ENCODE measurements around the gene CA9.
"Not testable (repeated sequence)": the region's sequence is repeated elsewhere in the genome, so short reads cannot be mapped to it uniquely, and the experiment has no call there.

CA9 gene

DNA sequence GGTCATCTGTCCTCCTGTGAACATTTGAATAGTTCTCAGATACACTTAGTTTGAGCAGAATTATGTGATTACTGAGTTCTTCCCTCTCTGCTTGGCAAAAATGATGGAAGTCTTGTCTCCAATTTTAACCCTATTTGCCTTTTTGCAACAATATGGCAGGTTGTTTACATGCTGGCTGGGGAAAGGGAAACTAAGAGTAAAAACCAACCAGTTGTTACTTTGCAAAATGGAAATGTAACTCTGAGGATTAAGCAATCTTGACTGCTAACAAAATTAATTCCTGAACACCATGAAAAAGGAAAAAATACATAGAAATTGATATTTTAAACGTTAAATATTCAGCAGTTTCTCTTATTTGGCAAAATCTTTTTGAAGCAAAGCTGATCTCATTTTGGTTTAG, 34.1 kb upstream of the CA9 start:
- no peaks in the 10 kb centered on the region for H3K9me3 ChIP-seq (ENCODE audit: control insufficient read depth, low read length)
- no peaks in the 10 kb centered on the region for H3K36me3 ChIP-seq (ENCODE audit: control insufficient read depth, insufficient read depth, low read length)
- no peaks in the 10 kb centered on the region for H3K27me3 ChIP-seq (ENCODE audit: control insufficient read depth, insufficient read depth, low read length, poor library complexity, severe bottlenecking)
- no peaks in the 10 kb centered on the region for H3K4me1 ChIP-seq (ENCODE audit: control insufficient read depth, insufficient read depth, low read length)
- 60% methylated on average over 1 of the region's 1 CpG; no CpG with 5 or more reads in 1 of the 2 experiments for WGBS, 2 experiments
- no peak overlapping the region for H3K4me3 ChIP-seq (ENCODE audit: insufficient read depth, low read depth, low read length)
- no peak overlapping the region for H3K27ac ChIP-seq (ENCODE audit: insufficient read depth, low read depth, low read length, poor library complexity, severe bottlenecking)

DNA sequence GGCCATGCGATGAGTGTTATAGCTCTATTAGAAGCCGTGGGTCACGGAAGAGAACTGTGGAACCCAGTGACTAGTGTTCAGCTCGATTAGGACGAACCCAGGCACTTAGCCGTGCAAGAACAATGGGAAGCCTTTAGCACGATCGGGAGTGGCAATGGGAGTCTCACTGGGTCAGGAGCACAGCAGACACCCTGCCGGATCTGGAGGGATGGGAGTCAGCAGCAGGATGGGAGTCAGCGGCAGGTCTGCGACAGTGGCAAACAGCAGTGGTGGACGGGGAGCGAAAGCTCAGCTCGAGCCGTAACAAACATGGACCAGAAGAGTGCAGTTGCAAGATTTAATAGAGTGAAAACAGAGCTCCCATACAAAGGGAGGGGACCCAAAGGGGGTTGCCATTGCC, 33.3 kb upstream of the CA9 start:
- H3K27ac ChIP-seq (ENCODE audit: insufficient read depth, low read depth, low read length, poor library complexity, severe bottlenecking); H3K9me3 ChIP-seq (ENCODE audit: control insufficient read depth, low read length); H3K4me3 ChIP-seq (ENCODE audit: insufficient read depth, low read depth, low read length); H3K4me1 ChIP-seq (ENCODE audit: control insufficient read depth, insufficient read depth, low read length); H3K27me3 ChIP-seq (ENCODE audit: control insufficient read depth, insufficient read depth, low read length, poor library complexity, severe bottlenecking); H3K36me3 ChIP-seq (ENCODE audit: control insufficient read depth, insufficient read depth, low read length): not testable (repeated sequence)
- WGBS, 2 experiments, result 94% methylated on average over 15 of the region's 15 CpGs

DNA sequence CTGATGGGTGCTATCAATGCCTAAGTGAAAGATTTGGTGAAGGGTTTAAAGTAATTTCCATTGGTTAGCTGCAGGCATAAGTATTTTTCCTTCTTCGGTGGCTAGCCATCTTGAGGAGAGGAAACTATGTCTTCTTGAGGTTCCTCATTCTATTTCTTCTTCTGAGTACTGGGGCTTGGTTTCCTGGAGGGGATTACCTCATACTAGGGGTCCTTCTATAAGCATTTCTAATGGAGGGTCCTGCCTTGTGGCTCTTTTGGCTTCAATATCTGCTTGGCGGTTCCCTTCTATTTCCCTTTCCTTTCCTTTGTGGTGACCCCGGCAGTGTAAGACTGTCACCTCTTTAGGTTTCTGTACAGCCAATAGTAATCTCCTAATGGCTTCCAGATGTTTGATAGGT, 32.2 kb upstream of the CA9 start:
- WGBS, 2 experiments, result 91 to 94% methylated on average over 3 of the region's 3 CpGs
- H3K4me1 ChIP-seq (ENCODE audit: control insufficient read depth, insufficient read depth, low read length); H3K4me3 ChIP-seq (ENCODE audit: insufficient read depth, low read depth, low read length); H3K36me3 ChIP-seq (ENCODE audit: control insufficient read depth, insufficient read depth, low read length); H3K27ac ChIP-seq (ENCODE audit: insufficient read depth, low read depth, low read length, poor library complexity, severe bottlenecking); H3K27me3 ChIP-seq (ENCODE audit: control insufficient read depth, insufficient read depth, low read length, poor library complexity, severe bottlenecking); H3K9me3 ChIP-seq (ENCODE audit: control insufficient read depth, low read length): not testable (repeated sequence)

DNA sequence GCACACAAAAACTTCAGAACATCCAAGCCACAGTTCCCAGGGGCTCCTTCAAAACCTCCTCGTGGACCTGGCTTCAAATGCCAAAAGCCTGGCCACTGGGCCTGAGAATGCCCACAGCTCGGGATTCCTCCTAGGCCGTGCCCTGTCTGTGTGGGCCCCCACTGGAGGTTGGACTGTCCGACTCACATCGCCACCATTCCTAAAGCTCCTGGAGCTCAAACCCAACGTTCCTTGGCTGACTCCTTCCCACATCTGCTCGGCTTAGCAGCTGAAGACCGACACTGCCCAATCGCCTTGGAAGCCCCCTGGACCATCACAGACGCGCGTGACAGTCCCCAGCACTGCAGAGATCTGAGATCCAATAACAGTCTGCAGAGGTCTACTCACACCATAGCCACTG, 30.7 kb upstream of the CA9 start:
- peaks cover 12% of the 10 kb centered on the region for H3K27me3 ChIP-seq (ENCODE audit: control insufficient read depth, insufficient read depth, low read length, poor library complexity, severe bottlenecking)
- 94 to 98% methylated on average over 12 of the region's 12 CpGs for WGBS, 2 experiments
- H3K27ac ChIP-seq (ENCODE audit: insufficient read depth, low read depth, low read length, poor library complexity, severe bottlenecking), result no peak overlapping the region
- H3K36me3 ChIP-seq (ENCODE audit: control insufficient read depth, insufficient read depth, low read length), result no peaks in the 10 kb centered on the region
- H3K4me1 ChIP-seq (ENCODE audit: control insufficient read depth, insufficient read depth, low read length), result peaks cover 7% of the 10 kb centered on the region
- no peak overlapping the region for H3K4me3 ChIP-seq (ENCODE audit: insufficient read depth, low read depth, low read length)
- no peaks in the 10 kb centered on the region for H3K9me3 ChIP-seq (ENCODE audit: control insufficient read depth, low read length)

DNA sequence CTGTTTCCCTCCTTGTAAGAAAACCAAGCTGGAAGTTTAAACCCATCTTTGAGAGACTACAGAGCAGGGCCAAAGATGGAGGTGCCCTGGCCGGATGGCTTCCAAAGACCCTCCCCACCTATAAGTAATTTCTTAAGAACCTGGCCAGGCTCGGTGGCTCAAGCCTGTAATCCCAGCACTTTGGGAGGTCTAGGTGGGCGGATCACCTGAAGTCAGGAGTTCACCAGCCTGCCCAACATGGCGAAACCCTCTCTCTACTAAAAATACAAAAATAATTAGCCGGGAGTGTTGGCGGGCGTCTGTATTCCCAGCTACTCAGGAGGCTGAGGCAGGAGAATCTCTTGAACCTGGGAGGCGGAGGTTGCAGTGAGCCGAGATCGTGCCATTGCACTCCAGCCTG, 28.0 kb upstream of the CA9 start:
- H3K27ac ChIP-seq (ENCODE audit: insufficient read depth, low read depth, low read length, poor library complexity, severe bottlenecking); H3K36me3 ChIP-seq (ENCODE audit: control insufficient read depth, insufficient read depth, low read length); H3K9me3 ChIP-seq (ENCODE audit: control insufficient read depth, low read length): not testable (repeated sequence)
- Histone ChIP-seq H3K4me1 (ENCODE audit: control insufficient read depth, insufficient read depth, low read length) (peaks cover 11% of the 10 kb centered on the region), H3K27me3 (ENCODE audit: control insufficient read depth, insufficient read depth, low read length, poor library complexity, severe bottlenecking) (peaks cover 12% of the 10 kb centered on the region), H3K4me3 (ENCODE audit: insufficient read depth, low read depth, low read length) (peak overlapping the region; percentile 71)
- WGBS, 2 experiments, result 49 to 52% methylated on average over 10 of the region's 10 CpGs

DNA sequence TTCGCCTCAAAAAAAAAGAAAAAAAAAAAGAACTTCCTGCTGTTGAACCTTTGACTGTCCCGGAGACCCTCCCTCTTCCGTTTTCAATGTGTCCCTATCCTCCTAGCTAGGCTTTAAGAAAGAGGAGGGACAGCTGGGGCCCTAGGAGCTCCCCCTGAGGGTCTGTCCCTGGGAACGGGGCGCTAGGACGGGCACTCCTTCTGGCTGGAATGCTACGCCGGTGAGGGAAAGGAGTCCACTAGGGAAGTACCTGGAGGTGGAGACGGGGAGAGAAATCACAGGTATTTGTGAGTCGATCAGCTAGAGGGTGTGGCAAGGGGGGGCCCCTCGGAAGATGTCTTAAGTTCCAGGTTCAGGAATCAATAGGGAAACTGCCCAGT, 27.6 kb upstream of the CA9 start:
- Histone ChIP-seq H3K27me3 (ENCODE audit: control insufficient read depth, insufficient read depth, low read length, poor library complexity, severe bottlenecking) (peaks cover 12% of the 10 kb centered on the region), H3K27ac (ENCODE audit: insufficient read depth, low read depth, low read length, poor library complexity, severe bottlenecking) (no peak overlapping the region), H3K36me3 (ENCODE audit: control insufficient read depth, insufficient read depth, low read length) (no peaks in the 10 kb centered on the region), H3K9me3 (ENCODE audit: control insufficient read depth, low read length) (no peaks in the 10 kb centered on the region), H3K4me3 (ENCODE audit: insufficient read depth, low read depth, low read length) (peak overlapping the region; percentile 71), H3K4me1 (ENCODE audit: control insufficient read depth, insufficient read depth, low read length) (peaks cover 13% of the 10 kb centered on the region)
- WGBS, 2 experiments, result 2% methylated on average over 11 of the region's 11 CpGs

DNA sequence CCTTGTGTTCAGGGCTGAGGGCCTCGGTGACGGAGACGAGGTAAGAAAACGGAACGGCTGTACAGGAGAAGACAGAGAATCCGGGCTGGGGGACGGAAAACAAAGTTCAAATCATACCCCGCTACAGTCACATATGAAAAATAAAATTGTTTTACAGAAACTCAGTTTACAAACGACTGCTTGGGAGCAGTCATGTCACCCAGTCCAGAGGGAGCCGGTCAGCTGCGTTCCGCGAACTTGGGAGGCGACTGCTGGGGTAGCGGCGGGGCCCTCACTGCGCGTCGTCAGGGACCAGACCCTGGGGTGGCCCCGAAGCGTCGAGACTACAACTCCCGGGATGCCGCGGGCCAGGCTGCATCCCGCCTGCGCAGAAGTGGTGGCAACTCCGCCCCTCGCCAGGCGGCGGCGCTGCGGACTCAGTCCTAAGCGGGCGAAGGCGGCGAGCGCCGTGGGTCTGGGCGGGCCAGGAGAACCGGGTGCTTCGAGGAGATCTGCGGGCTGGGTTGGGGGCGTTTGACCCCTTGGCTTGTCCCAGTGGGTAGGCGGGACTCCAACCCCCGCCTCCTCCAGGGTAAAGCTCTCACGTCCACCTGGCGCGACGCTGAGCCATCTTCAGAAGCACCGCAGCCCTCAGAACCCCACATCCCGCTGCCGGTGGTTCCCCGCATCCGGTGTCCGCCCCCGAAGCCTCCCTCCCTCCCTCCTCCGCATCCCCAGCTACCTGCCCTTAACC, 27.0 kb upstream of the CA9 start:
- Histone ChIP-seq H3K36me3 (ENCODE audit: control insufficient read depth, insufficient read depth, low read length) (no peaks in the 10 kb centered on the region), H3K4me1 (ENCODE audit: control insufficient read depth, insufficient read depth, low read length) (peaks cover 13% of the 10 kb centered on the region), H3K27me3 (ENCODE audit: control insufficient read depth, insufficient read depth, low read length, poor library complexity, severe bottlenecking) (peaks cover 12% of the 10 kb centered on the region), H3K27ac (ENCODE audit: insufficient read depth, low read depth, low read length, poor library complexity, severe bottlenecking) (no peak overlapping the region), H3K4me3 (ENCODE audit: insufficient read depth, low read depth, low read length) (peak overlapping the region; percentile 71), H3K9me3 (ENCODE audit: control insufficient read depth, low read length) (no peaks in the 10 kb centered on the region)
- 1% methylated on average over 58 of the region's 58 CpGs for WGBS, 2 experiments

DNA sequence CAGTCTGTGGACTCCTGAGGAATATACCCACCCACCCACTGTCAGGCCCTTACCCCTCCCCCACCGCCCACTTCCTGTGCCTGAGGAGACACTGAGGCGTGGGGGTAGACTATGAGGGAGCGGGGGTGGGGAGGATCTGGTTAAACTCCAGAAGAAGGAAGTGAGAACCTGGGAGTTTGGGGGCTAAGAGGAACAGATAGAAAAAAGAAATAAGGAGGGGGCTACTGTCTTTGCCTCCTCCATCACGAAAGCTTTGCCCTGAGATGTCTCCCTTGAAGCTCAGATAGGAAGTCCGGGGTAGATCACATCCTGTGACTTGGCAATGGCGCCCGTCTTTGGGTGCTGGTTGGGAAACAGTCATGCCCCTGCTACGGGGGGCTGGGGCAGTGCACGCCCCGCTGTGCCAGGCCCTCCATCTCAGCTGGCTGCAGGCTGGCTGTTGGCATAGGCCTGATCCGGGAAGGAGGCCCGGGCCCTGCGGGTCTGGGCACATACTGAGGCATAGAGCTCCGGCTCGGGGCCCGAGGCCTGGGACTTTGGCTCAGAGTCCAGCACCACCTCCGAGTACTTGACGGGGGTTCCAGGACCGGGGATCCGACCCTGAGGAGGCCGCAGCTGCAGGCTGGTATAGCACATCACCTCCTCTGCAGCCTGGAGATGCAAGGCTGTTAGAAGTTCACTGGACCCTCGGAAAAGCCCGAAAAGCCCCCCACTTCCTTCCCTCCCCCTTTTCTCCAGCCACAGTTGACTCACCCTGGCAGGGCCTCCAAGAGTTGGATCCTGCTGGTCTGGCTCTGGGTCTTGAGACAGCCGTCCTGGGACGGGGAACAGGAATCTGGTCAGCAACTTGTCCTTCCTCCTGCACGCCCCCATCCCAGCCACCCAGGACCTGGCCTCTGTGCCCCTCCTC, 24.0 kb upstream of the CA9 start:
- WGBS, 2 experiments, result 93 to 94% methylated on average over 26 of the region's 26 CpGs
- peaks cover 13% of the 10 kb centered on the region for H3K4me1 ChIP-seq (ENCODE audit: control insufficient read depth, insufficient read depth, low read length)
- H3K9me3 ChIP-seq (ENCODE audit: control insufficient read depth, low read length), result no peaks in the 10 kb centered on the region
- H3K27ac ChIP-seq (ENCODE audit: insufficient read depth, low read depth, low read length, poor library complexity, severe bottlenecking), result no peak overlapping the region
- no peaks in the 10 kb centered on the region for H3K36me3 ChIP-seq (ENCODE audit: control insufficient read depth, insufficient read depth, low read length)
- no peak overlapping the region for H3K4me3 ChIP-seq (ENCODE audit: insufficient read depth, low read depth, low read length)
- peaks cover 12% of the 10 kb centered on the region for H3K27me3 ChIP-seq (ENCODE audit: control insufficient read depth, insufficient read depth, low read length, poor library complexity, severe bottlenecking)

DNA sequence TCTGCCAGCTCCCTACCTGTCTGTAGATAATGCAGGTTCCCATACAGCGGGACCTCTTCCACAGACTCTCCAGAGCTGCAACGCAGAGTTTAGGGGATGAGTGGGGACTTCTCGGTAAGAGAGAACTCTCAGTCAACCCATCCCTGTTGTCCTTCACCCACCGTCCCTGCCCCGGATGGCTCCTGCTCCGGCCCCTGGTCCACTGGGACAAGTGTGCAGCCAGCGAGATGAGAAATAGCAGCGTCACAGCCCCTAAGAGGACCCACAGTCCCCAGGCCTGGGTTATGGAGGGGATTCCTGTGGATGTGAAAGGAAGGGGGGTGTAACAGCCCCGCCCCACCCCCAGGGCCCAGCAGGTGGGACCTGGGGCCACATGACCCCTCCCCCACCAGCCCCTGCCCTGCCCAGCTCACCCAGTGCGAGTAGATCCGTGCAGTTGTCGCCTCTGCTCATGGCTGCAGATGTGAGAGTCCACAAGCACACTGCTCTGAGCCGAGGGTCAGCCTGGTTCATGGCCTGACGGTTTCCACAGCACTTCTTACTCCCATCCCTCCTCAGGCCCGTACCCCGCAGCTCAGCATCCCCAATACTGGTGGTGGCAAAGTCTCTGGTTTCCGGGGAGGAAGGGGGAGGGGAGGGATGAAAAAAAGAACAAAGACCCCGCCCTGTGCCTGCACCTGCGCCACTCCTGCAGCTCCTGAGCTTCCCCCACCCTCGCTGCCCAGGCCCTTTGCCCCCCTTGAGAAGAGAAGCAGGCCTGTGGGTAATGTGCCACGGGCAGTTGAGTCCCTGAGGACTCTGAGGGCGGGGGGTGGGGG, 23.2 kb upstream of the CA9 start, which contains the start of gene SIT1:
Gene SIT1 (minus strand): TSS at position 591 of the 818 bp plus-strand sequence. CDS start 78 bp downstream, at position 513.
- WGBS, 2 experiments, result 69 to 70% methylated on average over 21 to 22 of the region's 22 CpGs
- Histone ChIP-seq H3K27ac (ENCODE audit: insufficient read depth, low read depth, low read length, poor library complexity, severe bottlenecking) (no peak within 1 kb of the TSS), H3K27me3 (ENCODE audit: control insufficient read depth, insufficient read depth, low read length, poor library complexity, severe bottlenecking) (peaks cover 12% of the 10 kb centered on the region), H3K4me1 (ENCODE audit: control insufficient read depth, insufficient read depth, low read length) (peaks cover 13% of the 10 kb centered on the region), H3K36me3 (ENCODE audit: control insufficient read depth, insufficient read depth, low read length) (no peaks in the 10 kb centered on the region), H3K9me3 (ENCODE audit: control insufficient read depth, low read length) (no peaks in the 10 kb centered on the region), H3K4me3 (ENCODE audit: insufficient read depth, low read depth, low read length) (no peak within 1 kb of the TSS)
